MM.1S (cell line): Measurements from ENCODE around the gene PCDHGA11.
A peak's percentile ranks its signal among the peaks of the same experiment; 100 is the strongest.
"Not testable (repeated sequence)": the region's sequence is repeated elsewhere in the genome, so short reads cannot be mapped to it uniquely, and the experiment has no call there.

Experiments used
- DNase-seq: peaks from one replicate; pipeline ENCODE4 v3.0.0-alpha.2; 2015
- H2AFZ ChIP-seq: fragments of 300-600 bp; sonication (generic); 2 replicates; pipeline ENCODE4 v1.6.0; 2016; ENCODE audit warnings: antibody characterized with exemption, low read length
- H3F3A ChIP-seq: fragments of 300-600 bp; sonication (generic); 2 replicates; pipeline ENCODE4 v1.6.1; 2016; ENCODE audit warnings: mild to moderate bottlenecking, antibody characterized with exemption, low read length, moderate library complexity, mixed read lengths; ENCODE audit not compliant: insufficient read depth
- H3K27ac ChIP-seq: fragments of 300-600 bp; sonication (generic); 2 replicates; pipeline ENCODE4 v1.5.1; 2016; ENCODE audit warnings: mild to moderate bottlenecking, low read length
- H3K27me3 ChIP-seq: fragments of 300-600 bp; sonication (generic); replicated peaks from 2 replicates; pipeline ENCODE4 v1.6.0; 2016; ENCODE audit warnings: low read length; ENCODE audit not compliant: insufficient read depth
- H3K36me3 ChIP-seq: fragments of 300-600 bp; sonication (generic); replicated peaks from 2 replicates; pipeline ENCODE4 v1.6.1; 2016; ENCODE audit warnings: mild to moderate bottlenecking, low read length, mixed read lengths; ENCODE audit not compliant: insufficient read depth
- H3K4me1 ChIP-seq: fragments of 300-600 bp; sonication (generic); 2 replicates; pipeline ENCODE4 v1.6.1; 2016; ENCODE audit warnings: low read length, mixed read lengths
- H3K4me2 ChIP-seq: fragments of 300-600 bp; sonication (generic); 2 replicates; pipeline ENCODE4 v1.6.0; 2016; ENCODE audit warnings: low read depth, low read length
- H3K4me3 ChIP-seq: fragments of 300-600 bp; sonication (generic); 2 replicates; pipeline ENCODE4 v1.5.1; 2016; ENCODE audit warnings: low read length, mixed read lengths
- H3K79me2 ChIP-seq: fragments of 300-600 bp; sonication (generic); 2 replicates; pipeline ENCODE4 v1.6.1; 2016; ENCODE audit warnings: mixed run types, low read length, mixed read lengths
- H3K9ac ChIP-seq: fragments of 300-600 bp; sonication (generic); 2 replicates; pipeline ENCODE4 v1.6.1; 2016; ENCODE audit warnings: low read length, mixed read lengths
- H3K9me2 ChIP-seq: fragments of 300-600 bp; sonication (generic); replicated peaks from 2 replicates; pipeline ENCODE4 v1.6.1; 2016; ENCODE audit warnings: mild to moderate bottlenecking, low read length, mixed read lengths; ENCODE audit not compliant: insufficient read depth
- H3K9me3 ChIP-seq: fragments of 300-600 bp; sonication (generic); replicated peaks from 2 replicates; pipeline ENCODE4 v1.6.1; 2016; ENCODE audit warnings: mild to moderate bottlenecking, low read length, mixed read lengths; ENCODE audit not compliant: insufficient read depth
- H4K20me1 ChIP-seq: fragments of 300-600 bp; sonication (generic); 2 replicates; pipeline ENCODE4 v1.6.1; 2016; ENCODE audit warnings: mild to moderate bottlenecking, low read length, moderate library complexity, mixed read lengths; ENCODE audit not compliant: insufficient read depth
- EZH2 ChIP-seq: fragments of 300-600 bp; sonication (generic); optimal IDR thresholded peaks from 2 replicates; pipeline ENCODE3; 2017; ENCODE audit warnings: low read depth, mild to moderate bottlenecking, antibody characterized with exemption, low read length, mixed read lengths
- EZH2phosphoT487 ChIP-seq: fragments of 300-600 bp; sonication (generic); IDR thresholded peaks from 2 replicates; pipeline ENCODE4 v1.6.1; 2018; ENCODE audit warnings: antibody characterized with exemption, low read length
- TF ChIP-seq, protein P1 (sequence below): fragments of 300-600 bp; sonication (generic); IDR thresholded peaks from 2 replicates; pipeline ENCODE4 v1.5.1; 2016; ENCODE audit warnings: antibody characterized with exemption, low read length, mixed read lengths

PCDHGA11 gene

DNA sequence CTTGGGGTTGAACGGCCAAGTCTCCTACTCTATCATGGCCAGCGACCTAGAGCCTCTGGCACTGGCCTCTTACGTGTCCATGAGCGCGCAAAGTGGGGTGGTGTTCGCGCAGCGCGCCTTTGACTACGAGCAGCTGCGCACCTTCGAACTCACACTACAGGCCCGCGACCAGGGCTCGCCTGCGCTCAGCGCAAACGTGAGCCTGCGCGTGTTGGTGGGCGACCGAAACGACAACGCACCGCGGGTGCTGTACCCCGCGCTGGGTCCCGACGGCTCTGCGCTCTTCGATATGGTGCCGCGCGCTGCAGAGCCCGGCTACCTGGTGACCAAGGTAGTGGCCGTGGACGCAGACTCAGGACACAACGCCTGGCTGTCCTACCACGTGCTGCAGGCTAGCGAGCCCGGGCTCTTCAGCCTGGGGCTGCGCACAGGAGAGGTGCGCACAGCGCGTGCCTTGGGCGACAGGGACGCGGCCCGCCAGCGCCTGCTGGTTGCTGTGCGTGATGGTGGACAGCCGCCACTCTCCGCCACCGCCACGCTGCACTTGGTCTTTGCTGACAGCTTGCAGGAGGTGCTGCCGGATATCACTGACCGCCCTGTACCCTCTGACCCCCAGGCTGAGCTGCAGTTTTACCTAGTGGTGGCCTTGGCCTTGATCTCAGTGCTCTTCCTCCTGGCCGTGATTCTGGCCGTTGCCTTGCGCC lies 21.1 kb upstream of the PCDHGA11 start:
- Histone ChIP-seq H3K9me2 (no peaks in the 10 kb centered on the region), H3K27me3 (peaks cover 11% of the 10 kb centered on the region; the same call in 1 of the 2 replicates), H3K4me1 (no peaks in the 10 kb centered on the region), H3F3A (no peaks in the 10 kb centered on the region), H3K36me3 (no peaks in the 10 kb centered on the region), H3K9me3 (no peaks in the 10 kb centered on the region), H3K4me2 (no peak overlapping the region), H3K9ac (no peak overlapping the region), H4K20me1 (no peaks in the 10 kb centered on the region), H3K4me3 (no peak overlapping the region), H3K79me2 (no peaks in the 10 kb centered on the region), H2AFZ (no peak overlapping the region), H3K27ac (no peak overlapping the region)
- no peak for TF ChIP-seq EZH2
- TF ChIP-seq, protein P1, sequence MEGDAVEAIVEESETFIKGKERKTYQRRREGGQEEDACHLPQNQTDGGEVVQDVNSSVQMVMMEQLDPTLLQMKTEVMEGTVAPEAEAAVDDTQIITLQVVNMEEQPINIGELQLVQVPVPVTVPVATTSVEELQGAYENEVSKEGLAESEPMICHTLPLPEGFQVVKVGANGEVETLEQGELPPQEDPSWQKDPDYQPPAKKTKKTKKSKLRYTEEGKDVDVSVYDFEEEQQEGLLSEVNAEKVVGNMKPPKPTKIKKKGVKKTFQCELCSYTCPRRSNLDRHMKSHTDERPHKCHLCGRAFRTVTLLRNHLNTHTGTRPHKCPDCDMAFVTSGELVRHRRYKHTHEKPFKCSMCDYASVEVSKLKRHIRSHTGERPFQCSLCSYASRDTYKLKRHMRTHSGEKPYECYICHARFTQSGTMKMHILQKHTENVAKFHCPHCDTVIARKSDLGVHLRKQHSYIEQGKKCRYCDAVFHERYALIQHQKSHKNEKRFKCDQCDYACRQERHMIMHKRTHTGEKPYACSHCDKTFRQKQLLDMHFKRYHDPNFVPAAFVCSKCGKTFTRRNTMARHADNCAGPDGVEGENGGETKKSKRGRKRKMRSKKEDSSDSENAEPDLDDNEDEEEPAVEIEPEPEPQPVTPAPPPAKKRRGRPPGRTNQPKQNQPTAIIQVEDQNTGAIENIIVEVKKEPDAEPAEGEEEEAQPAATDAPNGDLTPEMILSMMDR, result no peak
- no peak for DNase-seq

DNA sequence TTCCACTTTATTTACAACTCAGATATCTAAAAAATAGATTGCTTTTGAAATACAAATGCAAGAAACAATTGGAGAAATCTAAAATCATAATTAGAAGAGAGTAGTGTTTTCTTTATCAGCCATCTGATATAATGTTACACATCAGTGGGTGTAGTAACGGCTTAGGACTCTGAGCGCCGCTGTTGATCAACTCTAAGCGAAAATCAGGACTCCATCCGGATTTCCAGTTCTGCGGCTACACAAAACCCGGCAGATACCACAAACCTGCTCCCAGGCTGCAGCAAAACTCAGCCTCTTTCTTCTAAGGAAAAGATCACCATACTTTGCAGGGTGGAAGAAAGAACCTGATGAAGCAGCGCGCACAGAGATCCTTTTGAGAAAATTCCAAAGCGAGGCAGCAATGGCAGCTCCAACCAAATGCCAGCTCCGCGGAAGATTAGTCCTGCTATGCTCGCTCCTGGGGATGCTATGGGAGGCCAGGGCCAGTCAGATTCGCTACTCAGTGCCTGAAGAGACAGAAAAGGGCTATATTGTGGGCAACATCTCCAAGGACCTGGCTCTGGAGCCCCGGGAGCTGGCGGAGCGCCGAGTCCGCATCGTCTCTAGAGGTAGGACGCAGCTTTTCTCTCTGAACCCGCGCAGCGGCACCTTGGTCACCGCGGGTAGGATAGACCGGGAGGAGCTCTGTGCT lies 18.2 kb upstream of the PCDHGA11 start, which contains the start of gene PCDHGA9:
PCDHGA9 (plus strand) TSS at position 226 of the 691 bp plus-strand sequence; CDS start at position 401, 175 bp downstream.
- H2AFZ ChIP-seq, result 0 out of 2 replicates have a peak within 1 kb of the TSS, but pooled peaks have one; percentile 21
- no peaks in the 10 kb centered on the region for H3K79me2 ChIP-seq
- H3K4me1 ChIP-seq, result no peaks in the 10 kb centered on the region
- no peak within 1 kb of the TSS for H3K4me2 ChIP-seq
- H3K9me2 ChIP-seq, result no peaks in the 10 kb centered on the region
- H3K9me3 ChIP-seq, result no peaks in the 10 kb centered on the region
- peaks cover 11% of the 10 kb centered on the region; the same call in 1 of the 2 replicates for H3K27me3 ChIP-seq
- H3K4me3 ChIP-seq, result no peak within 1 kb of the TSS
- no peak for TF ChIP-seq EZH2
- no peak for TF ChIP-seq EZH2phosphoT487
- TF ChIP-seq, protein P1, result peak; percentile 45
- DNase-seq, result peak; percentile 23
- no peak within 1 kb of the TSS for H3K9ac ChIP-seq
- H4K20me1 ChIP-seq, result no peaks in the 10 kb centered on the region
- H3K36me3 ChIP-seq, result no peaks in the 10 kb centered on the region; the same call in 1 of the 2 replicates
- H3F3A ChIP-seq, result no peaks in the 10 kb centered on the region
- no peak within 1 kb of the TSS for H3K27ac ChIP-seq

DNA sequence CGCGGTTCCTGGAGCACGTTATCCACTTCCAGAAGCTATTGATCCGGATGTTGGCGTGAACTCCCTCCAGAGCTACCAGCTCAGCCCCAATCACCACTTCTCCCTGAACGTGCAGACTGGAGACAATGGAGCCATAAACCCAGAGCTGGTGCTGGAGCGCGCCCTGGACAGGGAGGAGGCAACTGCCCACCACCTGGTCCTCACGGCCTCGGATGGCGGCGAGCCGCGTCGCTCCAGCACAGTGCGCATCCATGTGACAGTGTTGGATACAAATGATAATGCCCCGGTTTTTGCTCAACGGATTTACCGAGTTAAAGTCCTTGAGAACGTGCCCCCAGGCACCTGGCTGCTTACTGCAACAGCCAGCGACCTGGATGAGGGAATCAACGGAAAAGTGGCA lies 17.5 kb upstream of the PCDHGA11 start:
- Histone ChIP-seq H3K4me1 (no peaks in the 10 kb centered on the region), H3K9ac (no peak overlapping the region), H3K27ac (no peak overlapping the region), H3K79me2 (no peaks in the 10 kb centered on the region), H3K4me3 (no peak overlapping the region), H3K27me3 (peaks cover 11% of the 10 kb centered on the region; the same call in 1 of the 2 replicates), H3F3A (no peaks in the 10 kb centered on the region), H3K4me2 (no peak overlapping the region), H3K9me3 (no peaks in the 10 kb centered on the region), H3K36me3 (no peaks in the 10 kb centered on the region; the same call in 1 of the 2 replicates), H2AFZ (no peak overlapping the region), H3K9me2 (no peaks in the 10 kb centered on the region), H4K20me1 (no peaks in the 10 kb centered on the region)
- DNase-seq, result no peak
- TF ChIP-seq EZH2 (no peak), EZH2phosphoT487 (no peak)
- TF ChIP-seq, protein P1, result no peak

DNA sequence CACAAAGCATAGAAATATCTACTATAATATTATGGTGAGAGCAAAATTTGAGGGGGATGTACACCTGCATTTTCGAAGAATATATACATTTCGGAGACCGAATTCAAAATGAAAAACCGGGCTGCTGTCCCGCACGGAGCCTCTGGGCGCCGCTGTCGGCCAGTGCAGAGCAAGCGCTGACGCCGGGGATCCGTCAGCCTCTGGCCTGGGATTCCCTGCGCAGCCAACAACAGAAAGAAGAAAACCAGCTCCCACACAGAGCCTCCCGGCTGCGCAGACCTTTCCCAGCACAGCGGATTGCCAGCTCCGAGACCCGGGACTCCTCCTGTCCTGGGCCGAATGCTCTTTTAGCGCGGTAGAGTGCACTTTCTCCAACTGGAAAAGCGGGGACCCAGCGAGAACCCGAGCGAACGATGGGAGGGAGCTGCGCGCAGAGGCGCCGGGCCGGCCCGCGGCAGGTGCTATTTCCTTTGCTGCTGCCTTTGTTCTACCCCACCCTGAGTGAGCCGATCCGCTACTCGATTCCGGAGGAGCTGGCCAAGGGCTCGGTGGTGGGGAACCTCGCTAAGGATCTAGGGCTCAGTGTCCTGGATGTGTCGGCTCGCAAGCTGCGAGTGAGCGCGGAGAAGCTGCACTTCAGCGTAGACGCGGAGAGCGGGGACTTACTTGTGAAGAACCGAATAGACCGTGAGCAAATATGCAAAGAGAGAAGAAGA lies 12.9 kb upstream of the PCDHGA11 start, which contains the start of gene PCDHGB6:
PCDHGB6 (plus strand) TSS at position 232 of the 716 bp plus-strand sequence; CDS start at position 414, 182 bp downstream.
- H2AFZ ChIP-seq, H3K27me3 ChIP-seq, H4K20me1 ChIP-seq, H3K36me3 ChIP-seq, H3K79me2 ChIP-seq, H3F3A ChIP-seq, DNase-seq, H3K9me2 ChIP-seq, H3K4me3 ChIP-seq, H3K4me2 ChIP-seq, H3K9ac ChIP-seq, H3K4me1 ChIP-seq, H3K27ac ChIP-seq, H3K9me3 ChIP-seq: not testable (repeated sequence)
